ENCODE results near the gene DOCK4.

DNA sequence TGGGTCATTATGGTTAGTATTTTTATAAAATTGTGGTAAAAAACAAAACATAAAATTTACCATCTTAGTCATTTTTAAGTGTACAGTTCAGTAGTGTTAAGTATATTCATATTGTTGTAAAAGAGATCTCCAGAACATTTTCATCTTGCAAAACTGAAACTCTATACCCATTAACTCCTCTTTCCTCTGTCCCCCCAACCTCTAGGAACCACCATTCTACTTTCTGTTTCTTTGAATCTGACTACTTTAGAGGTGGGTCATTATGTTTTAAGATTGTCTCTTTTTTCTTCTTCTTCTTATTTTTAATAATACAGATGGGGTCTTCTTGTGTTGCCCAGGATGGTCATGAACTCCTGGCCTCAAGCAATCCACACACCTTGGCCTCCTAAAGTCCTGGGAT lies 84.1 kb downstream of the DOCK4 start:
- TF ChIP-seq CTCF (conservative IDR thresholded peaks at IDR 0.05) (no peak), ZFX (IDR thresholded peaks at IDR 0.05) (no peak)

All from C4-2B (cell line).